Right lobe of liver (tissue), 6 donors: Measurements from ENCODE around the gene MTMR12. TPM values are rescaled to one million over a fixed set of nuclear protein-coding genes. Genes with fewer than 3 reads are reported as not detected.
A peak's percentile ranks its signal among the peaks of the same experiment; 100 is the strongest.

Experiments
- ATAC-seq, 4 donors: fragments of 200-7000 bp; cut with Tn5 transposase; one replicate each; pipeline ENCODE4 v1.9.1; 2020; ENCODE audit warnings: mild to moderate bottlenecking in 4 of 4, moderate library complexity in 4 of 4
- DNase-seq, 3 donors: peaks; one replicate each; pipeline ENCODE4 v3.0.0-alpha.2; 2020
- H3K27ac ChIP-seq, 3 donors: fragments of 200-600 bp; one replicate each; pipeline ENCODE4 v1.8.0; 2022
- H3K27me3 ChIP-seq, 2 donors: fragments of 200-600 bp; one replicate each; pipeline ENCODE4 v1.8.0; 2022
- H3K36me3 ChIP-seq, 4 donors: fragments of 200-600 bp; sonication (generic) in 1 of 4; one replicate each; pipeline versions ENCODE4 v1.5.1 to v1.8.0; 2017 to 2022; ENCODE audit warnings: control low read depth in 1 of 4
- H3K4me1 ChIP-seq, 4 donors: fragments of 200-600 bp; sonication (generic) in 1 of 4; one replicate each; pipeline versions ENCODE4 v1.5.1 to v1.8.0; 2017 to 2022; ENCODE audit warnings: control low read depth in 1 of 4
- H3K4me3 ChIP-seq, 3 donors: fragments of 200-600 bp; one replicate each; pipeline ENCODE4 v1.8.0; 2022
- H3K9me3 ChIP-seq, 4 donors: fragments of 200-600 bp; sonication (generic) in 1 of 4; one replicate each; pipeline versions ENCODE4 v1.5.1 to v1.8.0; 2017 to 2022; ENCODE audit warnings: control low read depth in 1 of 4
- CTCF ChIP-seq, 4 donors: fragments of 200-600 bp in 3 of 4; fragments of 450-650 bp in 1 of 4; IDR thresholded peaks; one replicate each; pipeline versions ENCODE4 v1.5.1 to v1.8.0; 2016 to 2022; ENCODE audit warnings: antibody characterized with exemption in 4 of 4, mild to moderate bottlenecking in 2 of 4
- POLR2A ChIP-seq: fragments of 450-650 bp; IDR thresholded peaks from one replicate; pipeline ENCODE4 v1.6.1; 2017; ENCODE audit warnings: antibody characterized with exemption, mild to moderate bottlenecking
- WGBS: methylation state at CpG from one replicate; pipeline ENCODE4 v1.1.6; 2018; ENCODE audit warnings: low coverage, low lambda C conversion rate; ENCODE audit not compliant: insufficient coverage; ENCODE audit errors: missing lambda C conversion rate; 5-methylcytosine and 5-hydroxymethylcytosine counted together
- intact Hi-C, 2 donors: fragments of 100-400 bp; cut with DNase I; formaldehyde crosslinking; loops; one replicate each; pipeline versions ENCODE4 v1.11.2 to v1.14.1; 2022
- total RNA-seq, 6 experiments: library from RNA; depleted of rRNA in 2 of 6; stranded (reverse); fragments of >200 nt in 2 of 6; fragmentation: NEBNext Ultra II Directional in 3 of 6; extraction: Animal tissue kit (Norgen Biotek cat#: 25700) in 3 of 6; gene quantifications; one replicate each; pipeline versions ENCODE4 v1.1.0 to v1.2.4, GENCODE V29; 2016 to 2023
- donor health status: DM: no; HTN: yes; CAD: no.
- donor health status: DM: no; HTN: no; CAD: no.
- donor health status: DM: no; HTN: no; CAD: no.
- donor health status: DM: no; HTN: yes; CAD: no.
- donor health status: DM: no; HTN: yes; CAD: no.

Gene MTMR12
- total RNA-seq, 6 experiments from 2014 or later, result 14.9 to 22.9 (median 16.3) TPM

- no peaks in the 10 kb centered on the region for H3K9me3 ChIP-seq
- H3K4me1 ChIP-seq, result peaks cover 0 to 20% (median 5%) of the 10 kb centered on the region in 4 donors
- no peak for ATAC-seq
- intact Hi-C loops, result no loop called here
- no peak for DNase-seq
- no peaks in the 10 kb centered on the region for H3K36me3 ChIP-seq
- WGBS, result 91% methylated on average over 6 of the region's 6 CpGs
- no peak overlapping the region for H3K4me3 ChIP-seq
- no peak for TF ChIP-seq CTCF (IDR thresholded peaks at IDR 0.05)
- no peak for TF ChIP-seq POLR2A
- H3K27me3 ChIP-seq, result no peaks in the 10 kb centered on the region
- no peak overlapping the region for H3K27ac ChIP-seq
Observed at GRCh38 chr5:32197032-32197431, 115.7 kb downstream of the MTMR12 start.

- no peaks in the 10 kb centered on the region for H3K36me3 ChIP-seq
- ATAC-seq (no peak), DNase-seq (no peak)
- H3K27ac ChIP-seq, result no peak overlapping the region
- peaks cover 0 to 9% (median 2%) of the 10 kb centered on the region in 4 donors for H3K4me1 ChIP-seq
- 78% methylated on average over 4 of the region's 5 CpGs for WGBS
- no peaks in the 10 kb centered on the region for H3K9me3 ChIP-seq
- intact Hi-C loops, result no loop called here
- no peak for TF ChIP-seq POLR2A
- TF ChIP-seq CTCF (IDR thresholded peaks at IDR 0.05), result no peak
- no peak overlapping the region for H3K4me3 ChIP-seq
- H3K27me3 ChIP-seq, result no peaks in the 10 kb centered on the region
Observed at GRCh38 chr5:32195265-32195664, 117.5 kb downstream of the MTMR12 start.

GRCh38 chr5:32193591-32193990, 119.1 kb downstream of the MTMR12 start:
- no peaks in the 10 kb centered on the region for H3K36me3 ChIP-seq
- H3K4me1 ChIP-seq, result peaks cover 0 to 9% (median 2%) of the 10 kb centered on the region in 4 donors
- 3% methylated on average over 7 of the region's 7 CpGs for WGBS
- H3K9me3 ChIP-seq, result no peaks in the 10 kb centered on the region
- H3K27me3 ChIP-seq, result no peaks in the 10 kb centered on the region
- DNase-seq (peak; percentile 90 to 97 (median 93)), ATAC-seq (peak; percentile 93 to 97 (median 95))
- intact Hi-C loops, result no loop called here
- H3K27ac ChIP-seq, result peak overlapping the region; percentile 76 to 90 (median 86)
- H3K4me3 ChIP-seq, result peak overlapping the region; percentile 8 to 25 (median 17)
- no peak for TF ChIP-seq CTCF (IDR thresholded peaks at IDR 0.05)
- TF ChIP-seq POLR2A, result peak; percentile 81

GRCh38 chr5:32190095-32190494, 122.6 kb downstream of the MTMR12 start:
- WGBS, result 53% methylated on average over 5 of the region's 5 CpGs
- Histone ChIP-seq H3K4me1 (peaks cover 0 to 9% (median 2%) of the 10 kb centered on the region in 4 donors), H3K4me3 (no peak overlapping the region), H3K27ac (no peak overlapping the region), H3K27me3 (no peaks in the 10 kb centered on the region), H3K36me3 (no peaks in the 10 kb centered on the region), H3K9me3 (no peaks in the 10 kb centered on the region)
- intact Hi-C loops, result no loop called here
- TF ChIP-seq POLR2A (no peak), CTCF (IDR thresholded peaks at IDR 0.05) (no peak)
- ATAC-seq (no peak), DNase-seq (no peak)

GRCh38 chr5:32187675-32188074, 125.1 kb downstream of the MTMR12 start:
- ATAC-seq, result no peak
- H3K9me3 ChIP-seq, result no peaks in the 10 kb centered on the region
- H3K36me3 ChIP-seq, result no peaks in the 10 kb centered on the region
- no peaks in the 10 kb centered on the region for H3K27me3 ChIP-seq
- H3K27ac ChIP-seq, result no peak overlapping the region
- DNase-seq, result no peak
- no peaks in the 10 kb centered on the region for H3K4me1 ChIP-seq
- TF ChIP-seq CTCF (IDR thresholded peaks at IDR 0.05) (no peak), POLR2A (no peak)
- intact Hi-C loops, result no loop called here
- H3K4me3 ChIP-seq, result no peak overlapping the region
